ENCODE results near the gene SLC16A6. TPM values are rescaled to one million over a fixed set of nuclear protein-coding genes. Genes with fewer than 3 reads are reported as not detected.
"Not testable (repeated sequence)": the region's sequence is repeated elsewhere in the genome, so short reads cannot be mapped to it uniquely, and the experiment has no call there.

Gene SLC16A6
- polyA plus RNA-seq, 3 donors: 0.51 to 0.85 (median 0.79) TPM

GRCh38 chr17:68314916-68315535 lies 24.1 kb upstream of the SLC16A6 start:
- DNase-seq (ENCODE audit: low read depth in 3 of 3, low spot score in 2 of 3): no peak

GRCh38 chr17:68310152-68310551 lies 19.2 kb upstream of the SLC16A6 start:
- DNase-seq (ENCODE audit: low read depth in 3 of 3, low spot score in 2 of 3): no peak

- DNase-seq (ENCODE audit: low read depth in 3 of 3, low spot score in 2 of 3): not testable (repeated sequence)
Measured at GRCh38 chr17:68309066-68309670, 18.2 kb upstream of the SLC16A6 start.

GRCh38 chr17:68308486-68308885 lies 17.6 kb upstream of the SLC16A6 start:
- DNase-seq (ENCODE audit: low read depth in 3 of 3, low spot score in 2 of 3): not testable (repeated sequence)

- no peak for DNase-seq (ENCODE audit: low read depth in 3 of 3, low spot score in 2 of 3)
Measured at GRCh38 chr17:68307443-68307842, 16.5 kb upstream of the SLC16A6 start.

GRCh38 chr17:68306819-68307218 lies 15.9 kb upstream of the SLC16A6 start:
- DNase-seq (ENCODE audit: low read depth in 3 of 3, low spot score in 2 of 3): no peak

GRCh38 chr17:68305142-68305541 lies 14.2 kb upstream of the SLC16A6 start:
- no peak for DNase-seq (ENCODE audit: low read depth in 3 of 3, low spot score in 2 of 3)

- no peak for DNase-seq (ENCODE audit: low read depth in 3 of 3, low spot score in 2 of 3)
Measured at GRCh38 chr17:68304706-68305105, 13.8 kb upstream of the SLC16A6 start.

- no peak for DNase-seq (ENCODE audit: low read depth in 3 of 3, low spot score in 2 of 3)
Measured at GRCh38 chr17:68302666-68303065, 11.7 kb upstream of the SLC16A6 start.

GRCh38 chr17:68302066-68302564 lies 11.2 kb upstream of the SLC16A6 start:
- no peak for DNase-seq (ENCODE audit: low read depth in 3 of 3, low spot score in 2 of 3)

- no peak for DNase-seq (ENCODE audit: low read depth in 3 of 3, low spot score in 2 of 3)
Measured at GRCh38 chr17:68301438-68301959, 10.6 kb upstream of the SLC16A6 start.

GRCh38 chr17:68299817-68300216 lies 8.9 kb upstream of the SLC16A6 start:
- DNase-seq (ENCODE audit: low read depth in 3 of 3, low spot score in 2 of 3): no peak

GRCh38 chr17:68298601-68299000 lies 7.7 kb upstream of the SLC16A6 start:
- no peak for DNase-seq (ENCODE audit: low read depth in 3 of 3, low spot score in 2 of 3)

GRCh38 chr17:68297195-68297594 lies 6.3 kb upstream of the SLC16A6 start:
- DNase-seq (ENCODE audit: low read depth in 3 of 3, low spot score in 2 of 3): no peak

GRCh38 chr17:68296217-68297191 lies 5.6 kb upstream of the SLC16A6 start:
- DNase-seq (ENCODE audit: low read depth in 3 of 3, low spot score in 2 of 3): no peak

GRCh38 chr17:68295086-68295485 lies 4.2 kb upstream of the SLC16A6 start:
- no peak for DNase-seq (ENCODE audit: low read depth in 3 of 3, low spot score in 2 of 3)

GRCh38 chr17:68294617-68295016 lies 3.7 kb upstream of the SLC16A6 start:
- no peak for DNase-seq (ENCODE audit: low read depth in 3 of 3, low spot score in 2 of 3)

GRCh38 chr17:68294196-68294555 lies 3.2 kb upstream of the SLC16A6 start:
- DNase-seq (ENCODE audit: low read depth in 3 of 3, low spot score in 2 of 3): no peak

- DNase-seq (ENCODE audit: low read depth in 3 of 3, low spot score in 2 of 3): no peak
Measured at GRCh38 chr17:68293490-68294195, 2.7 kb upstream of the SLC16A6 start.

- DNase-seq (ENCODE audit: low read depth in 3 of 3, low spot score in 2 of 3): no peak
Measured at GRCh38 chr17:68292689-68293040, 1.7 kb upstream of the SLC16A6 start.
